Measurements from ENCODE around the gene RTN4RL1.

RTN4RL1 gene

GRCh38 chr17:1912146-1912545 lies 113.0 kb downstream of the RTN4RL1 start (continued):
- no peak for TF ChIP-seq REST (tag by site-specific recombination; IDR thresholded peaks at IDR 0.05)
- no peak for TF ChIP-seq ZBTB26 (tag by site-specific recombination; optimal IDR thresholded peaks at IDR 0.05)

DNA sequence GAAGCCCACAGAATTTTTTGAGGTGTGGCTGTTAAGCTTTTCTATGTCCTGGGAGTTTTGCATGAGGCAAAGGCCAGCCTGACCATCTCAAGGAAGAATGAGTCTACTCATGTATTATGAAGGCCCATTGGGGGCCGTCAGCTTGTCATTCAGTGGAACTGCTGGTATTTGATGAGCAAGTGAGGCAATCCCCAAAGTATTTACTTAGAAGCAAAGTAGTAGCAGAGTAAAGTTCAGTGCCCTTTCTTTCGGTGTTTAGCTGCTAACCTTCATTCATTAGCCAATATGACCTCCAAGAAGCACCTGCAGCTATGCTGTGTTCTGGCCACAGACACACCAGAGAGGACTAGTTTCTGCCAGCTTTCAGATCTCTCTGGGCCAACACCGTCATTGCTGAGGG lies 115.1 kb downstream of the RTN4RL1 start:
- POLR2A ChIA-PET: interaction anchor here (1.5 to 1.6 kb wide), 2 partner anchors 80 to 133 kb away, joined by 3 to 4 read pairs; partner anchors contain the start of genes RPA1 and SMYD4
- H3K9me3 ChIP-seq (ENCODE audit: control insufficient read depth, insufficient read depth, low read depth, low read length): no peaks in the 10 kb centered on the region
- H3K4me3 ChIP-seq (ENCODE audit: low read depth, low read length): no peak overlapping the region
- H3K27ac ChIP-seq (ENCODE audit: extremely low read depth, low read depth, low read length): no peak overlapping the region
- TF ChIP-seq REPIN1 (tag by site-specific recombination; IDR thresholded peaks at IDR 0.05; ENCODE audit: low read depth) (no peak), ZNF121 (tag by site-specific recombination; IDR thresholded peaks at IDR 0.05) (no peak), BCL11A (tag by site-specific recombination; IDR thresholded peaks at IDR 0.05; ENCODE audit: low read depth) (no peak), ZNF350 (tag by site-specific recombination; IDR thresholded peaks at IDR 0.05) (no peak), ZNF292 (tag by site-specific recombination; IDR thresholded peaks at IDR 0.05; ENCODE audit: borderline replicate concordance, low read depth) (no peak), PRDM1 (tag by site-specific recombination; IDR thresholded peaks at IDR 0.05) (no peak), ZNF398 (tag by site-specific recombination; IDR thresholded peaks at IDR 0.05) (no peak), HOXD13 (CRISPR knock-in tag; IDR thresholded peaks at IDR 0.05; ENCODE audit: borderline replicate concordance) (no peak), KLF10 (tag by site-specific recombination; IDR thresholded peaks at IDR 0.05) (no peak), YY2 (tag by site-specific recombination; IDR thresholded peaks at IDR 0.05) (no peak), ZBTB26 (tag by site-specific recombination; optimal IDR thresholded peaks at IDR 0.05) (no peak), ZNF561 (tag by site-specific recombination; IDR thresholded peaks at IDR 0.05; ENCODE audit: borderline replicate concordance) (no peak), ZFP3 (tag by site-specific recombination; IDR thresholded peaks at IDR 0.05; ENCODE audit: low read depth) (no peak), AEBP2 (tag by site-specific recombination; IDR thresholded peaks at IDR 0.05; ENCODE audit: borderline replicate concordance) (no peak), ATF2 (tag by site-specific recombination; IDR thresholded peaks at IDR 0.05; ENCODE audit: low read depth) (no peak), ZNF530 (tag by site-specific recombination; IDR thresholded peaks at IDR 0.05; ENCODE audit: low read depth) (no peak)
- TF ChIP-seq, protein P1, sequence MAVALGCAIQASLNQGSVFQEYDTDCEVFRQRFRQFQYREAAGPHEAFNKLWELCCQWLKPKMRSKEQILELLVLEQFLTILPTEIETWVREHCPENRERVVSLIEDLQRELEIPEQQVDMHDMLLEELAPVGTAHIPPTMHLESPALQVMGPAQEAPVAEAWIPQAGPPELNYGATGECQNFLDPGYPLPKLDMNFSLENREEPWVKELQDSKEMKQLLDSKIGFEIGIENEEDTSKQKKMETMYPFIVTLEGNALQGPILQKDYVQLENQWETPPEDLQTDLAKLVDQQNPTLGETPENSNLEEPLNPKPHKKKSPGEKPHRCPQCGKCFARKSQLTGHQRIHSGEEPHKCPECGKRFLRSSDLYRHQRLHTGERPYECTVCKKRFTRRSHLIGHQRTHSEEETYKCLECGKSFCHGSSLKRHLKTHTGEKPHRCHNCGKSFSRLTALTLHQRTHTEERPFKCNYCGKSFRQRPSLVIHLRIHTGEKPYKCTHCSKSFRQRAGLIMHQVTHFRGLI (tag by site-specific recombination; IDR thresholded peaks at IDR 0.05): no peak
- TF ChIP-seq, protein P2, sequence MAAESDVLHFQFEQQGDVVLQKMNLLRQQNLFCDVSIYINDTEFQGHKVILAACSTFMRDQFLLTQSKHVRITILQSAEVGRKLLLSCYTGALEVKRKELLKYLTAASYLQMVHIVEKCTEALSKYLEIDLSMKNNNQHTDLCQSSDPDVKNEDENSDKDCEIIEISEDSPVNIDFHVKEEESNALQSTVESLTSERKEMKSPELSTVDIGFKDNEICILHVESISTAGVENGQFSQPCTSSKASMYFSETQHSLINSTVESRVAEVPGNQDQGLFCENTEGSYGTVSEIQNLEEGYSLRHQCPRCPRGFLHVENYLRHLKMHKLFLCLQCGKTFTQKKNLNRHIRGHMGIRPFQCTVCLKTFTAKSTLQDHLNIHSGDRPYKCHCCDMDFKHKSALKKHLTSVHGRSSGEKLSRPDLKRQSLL (tag by site-specific recombination; IDR thresholded peaks at IDR 0.05): no peak
- CTCF ChIA-PET: interaction anchor here (0.6 to 4.6 kb wide), 26 partner anchors 9 to 506 kb away, joined by 3 to 145 read pairs (median 4); partner anchors contain the start of genes DPH1, HIC1, OVCA2 and RTN4RL1
- H3K36me3 ChIP-seq (ENCODE audit: control insufficient read depth in 2 of 2, insufficient read depth in 1 of 2, low read length in 2 of 2): no peaks in the 10 kb centered on the region
- peaks cover 7% of the 10 kb centered on the region for H3K4me1 ChIP-seq (ENCODE audit: control insufficient read depth, insufficient read depth, low read length)

All from HEK293 (cell line).